Karpas-422 (cell line): ENCODE data around the gene KIF21B. TPM values are rescaled to one million over a fixed set of nuclear protein-coding genes. Genes with fewer than 3 reads are reported as not detected.

Experiments
- DNase-seq: peaks from one replicate; pipeline ENCODE4 v3.0.0-alpha.2; 2015
- H2AFZ ChIP-seq: fragments of 200-600 bp; sonication (generic); 2 replicates; pipeline ENCODE4 v1.6.1; 2014; ENCODE audit warnings: antibody characterized with exemption, low read length, mixed read lengths
- H3K27ac ChIP-seq: fragments of 200-600 bp; sonication (generic); 2 replicates; pipeline ENCODE4 v1.5.1; 2014; ENCODE audit warnings: mild to moderate bottlenecking, low read length, moderate library complexity
- H3K27me3 ChIP-seq: fragments of 200-600 bp; sonication (generic); 2 replicates; pipeline ENCODE4 v1.6.1; 2014; ENCODE audit warnings: low read length, mixed read lengths
- H3K36me3 ChIP-seq: fragments of 200-600 bp; sonication (generic); 2 replicates; pipeline ENCODE4 v1.6.1; 2014; ENCODE audit warnings: low read length, mixed read lengths; ENCODE audit not compliant: insufficient read depth
- H3K4me1 ChIP-seq: fragments of 200-600 bp; sonication (generic); 2 replicates; pipeline ENCODE4 v1.6.1; 2014; ENCODE audit warnings: mild to moderate bottlenecking, low read length, mixed read lengths
- H3K4me2 ChIP-seq: fragments of 200-600 bp; sonication (generic); 2 replicates; pipeline ENCODE4 v1.6.1; 2014; ENCODE audit warnings: low read length, low read depth, mild to moderate bottlenecking; ENCODE audit not compliant: poor library complexity, severe bottlenecking
- H3K4me3 ChIP-seq: fragments of 200-600 bp; sonication (generic); 2 replicates; pipeline ENCODE4 v1.5.1; 2014; ENCODE audit warnings: mild to moderate bottlenecking, antibody characterized with exemption, low read length, mixed read lengths
- H3K79me2 ChIP-seq: fragments of 200-600 bp; sonication (generic); 2 replicates; pipeline ENCODE4 v1.6.1; 2014; ENCODE audit warnings: mild to moderate bottlenecking, low read length, mixed read lengths
- H3K9ac ChIP-seq: fragments of 200-600 bp; sonication (generic); 2 replicates; pipeline ENCODE4 v1.6.0; 2014; ENCODE audit warnings: low read length
- H3K9me2 ChIP-seq: fragments of 200-600 bp; sonication (generic), shearing (Covaris generic); replicated peaks from 2 replicates; pipeline ENCODE4 v1.6.0; 2014; ENCODE audit warnings: mild to moderate bottlenecking, low read length, moderate library complexity; ENCODE audit not compliant: insufficient read depth
- H3K9me3 ChIP-seq: fragments of 300-700, 200-600 bp; sonication (generic); 2 replicates; pipeline ENCODE4 v1.6.1; 2014; ENCODE audit warnings: low read length, mixed read lengths
- H4K20me1 ChIP-seq: fragments of 200-600 bp; sonication (generic); 2 replicates; pipeline ENCODE4 v1.6.1; 2014; ENCODE audit warnings: mild to moderate bottlenecking, antibody characterized with exemption, low read length, low read depth; ENCODE audit not compliant: insufficient read depth
- total RNA-seq: library from RNA; depleted of rRNA; stranded (reverse); fragments of >200 nt; shearing (Covaris generic); gene quantifications from 2 replicates; pipeline ENCODE4 v1.2.3, GENCODE V29; 2014; ENCODE audit warnings: low replicate concordance

The KIF21B gene
- total RNA-seq, 1 experiment from 2014 or later: 0.22 TPM

DNA sequence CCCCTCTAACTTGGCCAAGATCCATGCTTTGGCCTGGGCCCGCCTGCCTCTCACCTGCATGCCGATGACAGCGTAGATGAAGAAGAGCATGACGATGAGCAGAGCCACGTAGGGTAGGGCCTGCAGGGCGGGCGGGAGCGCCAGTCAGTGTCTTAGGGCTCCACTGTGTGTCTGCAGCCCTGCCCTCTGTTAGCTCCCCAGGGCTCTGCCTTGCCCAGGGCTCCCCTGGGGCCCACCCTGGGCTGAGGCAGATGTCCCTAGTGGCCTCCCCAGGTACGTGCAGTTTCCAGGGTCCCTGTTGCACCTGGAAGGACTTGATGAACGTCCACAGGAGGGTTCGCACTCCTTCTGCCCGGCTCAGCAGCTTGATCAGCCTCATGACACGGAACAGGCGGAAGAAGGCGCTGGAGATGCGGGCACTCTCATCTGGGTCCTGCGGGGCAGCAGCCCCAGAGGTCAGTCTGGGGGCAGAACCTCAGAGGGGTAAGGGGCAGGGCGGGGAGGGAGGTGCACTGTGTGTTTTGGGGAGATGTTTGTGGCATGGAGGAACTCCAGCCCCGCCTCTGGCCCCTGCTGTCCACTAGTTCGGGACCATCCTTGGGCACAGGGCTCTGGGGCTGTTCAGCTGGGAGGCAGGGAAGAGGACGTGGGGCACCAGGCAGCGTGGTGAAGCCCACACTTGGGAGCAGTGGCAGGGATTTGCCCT, 29.8 kb upstream of the KIF21B start:
- Histone ChIP-seq H3K27me3 (no peaks in the 10 kb centered on the region), H3K9me2 (no peaks in the 10 kb centered on the region), H2AFZ (no peak overlapping the region), H3K4me1 (peaks cover 31% of the 10 kb centered on the region), H4K20me1 (no peaks in the 10 kb centered on the region; the same call in 1 of the 2 replicates), H3K9me3 (no peaks in the 10 kb centered on the region), H3K4me2 (no peak overlapping the region), H3K9ac (no peak overlapping the region), H3K79me2 (no peaks in the 10 kb centered on the region), H3K36me3 (no peaks in the 10 kb centered on the region), H3K4me3 (no peak overlapping the region), H3K27ac (no peak overlapping the region)
- DNase-seq: peak; percentile 47

DNA sequence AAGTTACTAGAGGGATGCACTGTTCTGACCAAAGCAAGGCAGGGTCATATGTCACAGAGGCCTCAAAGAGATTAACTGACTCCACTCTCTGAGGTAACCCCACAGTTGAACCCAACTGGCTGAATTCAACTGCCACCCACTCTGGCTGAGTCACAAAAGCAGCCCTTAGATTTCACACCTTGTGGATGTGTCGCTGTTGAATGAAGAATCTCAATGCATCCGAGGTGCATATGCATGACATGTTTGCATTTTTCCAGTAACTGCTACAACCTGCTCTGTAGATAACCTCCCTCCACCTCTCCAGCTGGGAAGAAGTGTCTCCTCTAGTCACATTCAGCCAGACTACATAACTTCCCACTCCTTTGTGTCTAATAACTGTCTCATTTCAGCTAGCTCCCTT, 27.9 kb upstream of the KIF21B start:
- Histone ChIP-seq H3K9me2 (no peaks in the 10 kb centered on the region), H3K4me1 (peaks cover 31% of the 10 kb centered on the region), H3K79me2 (no peaks in the 10 kb centered on the region), H3K36me3 (no peaks in the 10 kb centered on the region), H3K4me3 (no peak overlapping the region), H4K20me1 (peaks cover 4% of the 10 kb centered on the region; the same call in 1 of the 2 replicates), H2AFZ (no peak overlapping the region), H3K27me3 (no peaks in the 10 kb centered on the region), H3K4me2 (no peak overlapping the region), H3K9me3 (no peaks in the 10 kb centered on the region), H3K27ac (no peak overlapping the region), H3K9ac (no peak overlapping the region)
- DNase-seq: no peak

DNA sequence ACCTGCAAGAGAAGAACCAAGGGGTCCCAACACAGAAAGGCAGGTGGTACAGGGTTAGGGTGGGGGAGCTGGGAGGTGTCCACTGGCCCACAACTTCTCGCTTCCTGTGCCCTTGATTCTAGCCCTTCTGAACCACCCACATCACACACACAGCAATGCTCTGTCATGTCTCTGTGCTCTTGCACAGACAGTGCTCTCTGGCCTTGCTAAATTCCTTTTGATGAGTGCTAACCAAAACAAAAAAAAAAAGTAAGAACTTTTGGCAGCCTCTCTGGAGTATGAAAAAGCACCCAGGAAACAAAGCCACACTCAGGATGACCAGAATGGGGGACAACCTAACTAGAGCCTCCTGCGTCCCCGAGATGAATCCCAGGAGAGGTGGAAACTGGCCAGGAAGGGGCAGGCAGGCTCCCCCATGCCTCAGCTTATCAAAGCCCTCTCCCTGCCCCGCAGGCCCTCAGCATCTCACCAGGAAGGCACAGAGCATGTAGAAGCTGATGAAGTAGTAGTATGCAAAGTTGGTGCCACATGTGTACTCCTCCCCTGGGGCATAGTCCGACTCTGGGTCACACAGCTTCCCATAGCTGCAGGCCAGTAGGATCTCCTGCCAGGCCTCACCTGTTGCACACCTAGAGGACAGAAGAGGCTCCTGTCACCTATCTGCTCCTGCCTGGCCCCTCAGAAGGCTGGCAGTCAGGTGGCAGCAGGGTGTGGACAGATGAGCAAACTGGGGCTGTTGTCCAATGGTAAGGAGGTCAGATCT, 27.2 kb upstream of the KIF21B start:
- Histone ChIP-seq H4K20me1 (peaks cover 4% of the 10 kb centered on the region; the same call in 1 of the 2 replicates), H2AFZ (no peak overlapping the region), H3K9ac (no peak overlapping the region), H3K4me3 (no peak overlapping the region), H3K4me1 (peaks cover 28% of the 10 kb centered on the region), H3K9me2 (no peaks in the 10 kb centered on the region), H3K36me3 (no peaks in the 10 kb centered on the region), H3K79me2 (no peaks in the 10 kb centered on the region), H3K9me3 (no peaks in the 10 kb centered on the region), H3K4me2 (peak overlapping the region; percentile 27), H3K27ac (no peak overlapping the region), H3K27me3 (no peaks in the 10 kb centered on the region)
- DNase-seq: peak; percentile 62

DNA sequence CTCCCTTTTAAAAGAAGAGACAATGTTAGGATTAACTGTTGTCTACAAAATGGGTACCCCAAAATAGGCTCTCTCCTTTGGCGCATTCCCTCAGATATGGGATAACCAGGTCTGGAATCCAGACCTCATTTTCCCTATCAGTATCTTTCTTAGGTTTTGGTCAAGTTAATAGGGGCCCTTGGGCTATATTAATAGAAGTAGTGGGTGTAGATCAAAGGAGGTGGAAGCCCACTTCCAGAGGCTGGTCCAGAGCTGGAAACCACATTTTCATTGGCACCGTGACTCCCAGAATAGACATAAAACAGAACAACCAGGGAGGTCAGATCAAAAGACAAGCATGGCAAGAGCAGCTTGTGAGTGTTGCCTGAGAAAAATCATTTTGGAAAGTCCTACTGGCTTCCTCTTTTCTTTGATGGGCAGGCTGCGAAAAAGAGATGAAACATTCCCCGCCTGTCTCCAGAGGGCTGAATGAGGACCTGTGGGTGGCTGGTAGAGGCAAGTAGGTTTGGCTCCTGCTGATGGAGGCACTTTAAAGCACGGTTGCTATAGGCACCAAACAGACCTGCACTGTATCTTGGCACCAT, 25.8 kb upstream of the KIF21B start:
- H3K9ac ChIP-seq: no peak overlapping the region
- no peak overlapping the region for H3K4me2 ChIP-seq
- H2AFZ ChIP-seq: no peak overlapping the region
- H3K36me3 ChIP-seq: no peaks in the 10 kb centered on the region
- no peaks in the 10 kb centered on the region for H3K79me2 ChIP-seq
- DNase-seq: no peak
- no peaks in the 10 kb centered on the region for H3K27me3 ChIP-seq
- H3K4me3 ChIP-seq: no peak overlapping the region
- H3K4me1 ChIP-seq: peaks cover 24% of the 10 kb centered on the region
- H3K9me3 ChIP-seq: no peaks in the 10 kb centered on the region
- peaks cover 4% of the 10 kb centered on the region; the same call in 1 of the 2 replicates for H4K20me1 ChIP-seq
- no peak overlapping the region for H3K27ac ChIP-seq
- H3K9me2 ChIP-seq: no peaks in the 10 kb centered on the region

DNA sequence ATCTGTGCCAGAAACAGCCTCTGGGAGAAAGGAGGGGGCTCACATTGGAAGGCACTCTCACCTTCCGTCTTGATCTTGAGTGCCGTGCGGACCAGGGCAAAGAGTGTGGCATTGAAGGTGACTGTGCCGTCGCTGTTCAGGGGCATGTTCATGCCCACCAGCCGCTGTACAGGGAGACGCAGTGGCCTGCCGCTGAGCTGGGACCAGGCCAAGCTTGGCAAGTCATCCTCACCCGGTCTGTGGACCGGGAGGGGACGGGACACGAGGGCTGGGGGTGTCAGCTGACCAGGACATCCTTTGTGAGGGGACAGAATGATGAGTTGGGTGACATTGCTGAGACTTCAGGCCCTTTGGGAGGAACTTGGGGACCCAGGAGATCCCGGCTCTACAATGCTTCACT, 25.0 kb upstream of the KIF21B start:
- no peak for DNase-seq
- Histone ChIP-seq H3K4me1 (peaks cover 24% of the 10 kb centered on the region), H3K36me3 (no peaks in the 10 kb centered on the region), H3K9me3 (no peaks in the 10 kb centered on the region), H3K4me3 (no peak overlapping the region), H3K4me2 (no peak overlapping the region), H3K79me2 (no peaks in the 10 kb centered on the region), H3K27me3 (no peaks in the 10 kb centered on the region), H3K9ac (no peak overlapping the region), H4K20me1 (peaks cover 4% of the 10 kb centered on the region; the same call in 1 of the 2 replicates), H3K9me2 (no peaks in the 10 kb centered on the region), H3K27ac (no peak overlapping the region), H2AFZ (no peak overlapping the region)

DNA sequence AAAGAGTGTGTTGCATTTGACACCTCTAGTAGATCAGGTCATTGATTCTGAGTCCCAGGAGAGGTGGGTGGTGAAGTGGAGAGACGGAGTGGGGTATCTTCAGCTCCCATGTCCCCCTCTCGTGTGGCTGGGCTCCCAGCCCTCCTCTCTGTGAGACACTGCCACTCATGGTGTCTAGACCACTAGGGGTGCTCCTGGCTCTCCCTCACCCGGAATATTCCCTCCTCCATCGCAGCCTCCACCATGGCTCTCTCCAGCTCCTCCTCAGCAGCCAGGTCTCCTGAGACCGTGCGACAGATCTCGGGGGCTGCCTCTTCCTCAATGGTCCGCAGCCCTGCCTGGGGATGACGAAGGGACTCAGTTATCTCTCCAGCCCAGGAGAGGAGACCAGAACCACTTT, 20.6 kb upstream of the KIF21B start:
- no peak for DNase-seq
- H2AFZ ChIP-seq: no peak overlapping the region

DNA sequence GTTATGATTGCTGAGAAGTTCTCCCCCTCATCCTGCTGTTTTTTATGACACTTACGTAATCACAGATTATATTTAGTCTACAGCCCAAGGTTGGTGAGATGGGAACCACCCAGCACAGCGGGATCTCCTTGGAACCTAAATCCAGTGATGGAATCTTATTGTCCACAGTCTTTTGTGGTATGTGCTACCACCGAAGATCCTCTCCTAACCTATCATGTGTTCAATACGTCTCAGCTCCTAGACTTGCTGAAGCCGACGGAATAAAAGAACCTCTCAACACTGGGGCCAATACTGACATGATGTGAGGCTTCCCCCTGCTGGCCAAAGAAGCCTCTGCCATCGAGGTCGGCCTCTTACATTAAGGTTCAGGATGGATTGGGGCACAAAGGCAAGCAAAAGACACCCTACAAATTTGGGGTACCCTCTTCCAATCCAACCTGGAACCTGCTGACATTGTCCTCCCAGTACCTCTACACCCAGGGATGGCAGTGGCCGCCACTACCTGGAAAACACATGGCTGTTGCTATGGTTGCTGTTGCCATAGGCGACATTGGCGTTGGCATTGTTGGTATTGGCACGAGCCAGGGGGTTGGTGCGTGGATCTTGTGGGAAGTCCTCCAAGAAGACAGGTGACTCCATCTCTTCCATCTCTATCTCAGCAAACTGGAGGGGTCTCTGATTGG, 19.4 kb upstream of the KIF21B start:
- no peaks in the 10 kb centered on the region for H3K36me3 ChIP-seq
- no peak overlapping the region for H3K27ac ChIP-seq
- H3K4me1 ChIP-seq: no peaks in the 10 kb centered on the region
- no peaks in the 10 kb centered on the region for H3K9me2 ChIP-seq
- H3K27me3 ChIP-seq: no peaks in the 10 kb centered on the region
- DNase-seq: peak; percentile 84
- H3K9ac ChIP-seq: no peak overlapping the region
- H3K4me2 ChIP-seq: no peak overlapping the region
- no peaks in the 10 kb centered on the region for H3K79me2 ChIP-seq
- peaks cover 4% of the 10 kb centered on the region; the same call in 1 of the 2 replicates for H4K20me1 ChIP-seq
- no peak overlapping the region for H3K4me3 ChIP-seq
- no peak overlapping the region for H2AFZ ChIP-seq
- H3K9me3 ChIP-seq: no peaks in the 10 kb centered on the region

More for the DNA sequence above, 20.6 kb upstream of the KIF21B start:
- Histone ChIP-seq H3K9ac (no peak overlapping the region), H3K36me3 (no peaks in the 10 kb centered on the region), H3K4me3 (no peak overlapping the region), H3K9me2 (no peaks in the 10 kb centered on the region), H3K4me1 (no peaks in the 10 kb centered on the region), H3K27me3 (no peaks in the 10 kb centered on the region), H3K79me2 (no peaks in the 10 kb centered on the region), H4K20me1 (peaks cover 4% of the 10 kb centered on the region; the same call in 1 of the 2 replicates), H3K27ac (no peak overlapping the region), H3K9me3 (no peaks in the 10 kb centered on the region), H3K4me2 (no peak overlapping the region)

DNA sequence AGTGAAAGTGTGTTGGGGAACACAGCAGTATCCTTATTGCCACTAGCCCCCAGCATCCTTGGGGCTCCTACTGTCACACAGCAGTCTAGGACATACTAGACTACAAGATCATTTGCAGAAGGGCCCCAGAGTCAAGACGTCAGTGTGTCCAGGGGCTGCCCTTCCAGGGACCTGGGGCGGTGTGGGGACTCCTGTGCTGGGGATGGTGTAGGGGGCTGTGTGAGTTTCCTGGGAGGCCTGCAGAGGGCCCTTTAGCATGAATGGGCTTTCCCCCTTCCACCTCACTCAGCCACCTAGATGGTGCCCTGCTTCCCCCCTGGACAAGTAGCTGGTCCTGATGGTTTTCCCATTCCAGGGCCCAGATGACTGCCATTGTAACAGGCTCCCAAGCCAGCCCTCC, 17.5 kb upstream of the KIF21B start:
- no peak for DNase-seq
- Histone ChIP-seq H2AFZ (no peak overlapping the region), H3K27ac (no peak overlapping the region), H3K9me3 (no peaks in the 10 kb centered on the region), H3K27me3 (no peaks in the 10 kb centered on the region), H3K9me2 (no peaks in the 10 kb centered on the region), H4K20me1 (no peaks in the 10 kb centered on the region), H3K4me2 (no peak overlapping the region), H3K79me2 (no peaks in the 10 kb centered on the region), H3K36me3 (no peaks in the 10 kb centered on the region), H3K9ac (no peak overlapping the region), H3K4me1 (no peaks in the 10 kb centered on the region), H3K4me3 (no peak overlapping the region)
